ENCODE data around the gene ITGB4.

ITGB4 gene

GRCh38 chr17:75698659-75699058 is 22.6 kb upstream of the ITGB4 start:
- DNase-seq, result no peak

- no peak for DNase-seq
Measured at GRCh38 chr17:75701288-75701687, 20.0 kb upstream of the ITGB4 start.

- DNase-seq, result no peak
Measured at GRCh38 chr17:75703191-75703590, 18.1 kb upstream of the ITGB4 start.

- no peak for DNase-seq
Measured at GRCh38 chr17:75703591-75703990, 17.7 kb upstream of the ITGB4 start.

GRCh38 chr17:75704963-75705875 is 16.0 kb upstream of the ITGB4 start:
- DNase-seq, result no peak

GRCh38 chr17:75706042-75706728 is 15.1 kb upstream of the ITGB4 start:
- no peak for DNase-seq

- DNase-seq, result no peak
Measured at GRCh38 chr17:75707079-75707571, 14.1 kb upstream of the ITGB4 start.

- DNase-seq, result no peak
Measured at GRCh38 chr17:75712446-75712845, 8.8 kb upstream of the ITGB4 start.

GRCh38 chr17:75719732-75720131 is 1.5 kb upstream of the ITGB4 start:
- no peak for DNase-seq

- no peak for DNase-seq
Measured at GRCh38 chr17:75721463-75722011, 278 bp downstream of the ITGB4 start.

GRCh38 chr17:75722076-75722475 is 817 bp downstream of the ITGB4 start:
- no peak for DNase-seq

- DNase-seq, result no peak
Measured at GRCh38 chr17:75722542-75723095, 1.4 kb downstream of the ITGB4 start.

GRCh38 chr17:75723171-75723930 is 2.1 kb downstream of the ITGB4 start:
- DNase-seq, result no peak

- no peak for DNase-seq
Measured at GRCh38 chr17:75724016-75725003, 3.1 kb downstream of the ITGB4 start.

- no peak for DNase-seq
Measured at GRCh38 chr17:75725504-75725903, 4.2 kb downstream of the ITGB4 start.

GRCh38 chr17:75727391-75727790 is 6.1 kb downstream of the ITGB4 start:
- DNase-seq, result no peak

GRCh38 chr17:75729351-75729750 is 8.1 kb downstream of the ITGB4 start:
- DNase-seq, result no peak

GRCh38 chr17:75730065-75730464 is 8.8 kb downstream of the ITGB4 start:
- no peak for DNase-seq

GRCh38 chr17:75731086-75731715 is 9.9 kb downstream of the ITGB4 start:
- DNase-seq, result no peak

- DNase-seq, result no peak
Measured at GRCh38 chr17:75731716-75732498, 10.6 kb downstream of the ITGB4 start.

Data from stimulated activated naive CD4-positive, alpha-beta T cell treated with Interleukin-2 at 50 U/mL for 16 hours (primary cell).